Stimulated activated memory B cell treated with anti-CD40 and anti-IgM and Interleukin-4, amounts not matched to agents 10 μg/mL and 1 μg/mL and 100 μg/mL, for 72 hours (primary cell): ENCODE data around the gene FOXS1.

Source experiments
- ATAC-seq: fragments of 150-1000 bp; cut with Tn5 transposase; 2 replicates; pipeline ENCODE4 v1.10.0; 2021
- H3K27ac Mint-ChIP-seq: one replicate; pipeline ENCODE4 v1.8.0; 2022; ENCODE audit warnings: mild to moderate bottlenecking, mixed read lengths
- H3K27me3 Mint-ChIP-seq: one replicate; pipeline ENCODE4 v1.8.0; 2022; ENCODE audit warnings: mixed read lengths
- H3K36me3 Mint-ChIP-seq: one replicate; pipeline ENCODE4 v1.8.0; 2022; ENCODE audit warnings: mixed read lengths
- H3K4me1 Mint-ChIP-seq: one replicate; pipeline ENCODE4 v1.8.0; 2022; ENCODE audit warnings: mixed read lengths
- H3K4me3 Mint-ChIP-seq: one replicate; pipeline ENCODE4 v1.8.0; 2022; ENCODE audit warnings: mild to moderate bottlenecking, moderate library complexity, mixed read lengths
- H3K9me3 Mint-ChIP-seq: one replicate; pipeline ENCODE4 v1.8.0; 2022; ENCODE audit warnings: mixed read lengths

Gene FOXS1

GRCh38 chr20:31808481-31808880 is 36.9 kb downstream of the FOXS1 start:
- Mint-ChIP-seq H3K4me3 (no peak overlapping the region), H3K36me3 (no peaks in the 10 kb centered on the region), H3K27me3 (no peaks in the 10 kb centered on the region), H3K9me3 (no peaks in the 10 kb centered on the region), H3K27ac (no peak overlapping the region), H3K4me1 (peaks cover 13% of the 10 kb centered on the region)
- no peak for ATAC-seq

- Mint-ChIP-seq H3K4me3 (no peak overlapping the region), H3K9me3 (no peaks in the 10 kb centered on the region), H3K4me1 (peaks cover 13% of the 10 kb centered on the region), H3K36me3 (no peaks in the 10 kb centered on the region), H3K27me3 (no peaks in the 10 kb centered on the region), H3K27ac (no peak overlapping the region)
- no peak for ATAC-seq
These were observed 38.6 kb downstream of the FOXS1 start for GRCh38 chr20:31806564-31807355.

- no peak for ATAC-seq
- Mint-ChIP-seq H3K36me3 (no peaks in the 10 kb centered on the region), H3K27ac (no peak overlapping the region), H3K27me3 (no peaks in the 10 kb centered on the region), H3K4me1 (peaks cover 8% of the 10 kb centered on the region), H3K9me3 (no peaks in the 10 kb centered on the region), H3K4me3 (no peak overlapping the region)
These were observed 41.7 kb downstream of the FOXS1 start for GRCh38 chr20:31803552-31804291.

- no peak overlapping the region for H3K4me3 Mint-ChIP-seq
- no peak overlapping the region for H3K27ac Mint-ChIP-seq
- ATAC-seq = no peak
- peaks cover 5% of the 10 kb centered on the region for H3K4me1 Mint-ChIP-seq
- no peaks in the 10 kb centered on the region for H3K36me3 Mint-ChIP-seq
- no peaks in the 10 kb centered on the region for H3K27me3 Mint-ChIP-seq
- H3K9me3 Mint-ChIP-seq = no peaks in the 10 kb centered on the region
These were observed 43.9 kb downstream of the FOXS1 start for GRCh38 chr20:31801508-31801907.

GRCh38 chr20:31797364-31797763 is 48.0 kb downstream of the FOXS1 start:
- ATAC-seq = no peak
- H3K27ac Mint-ChIP-seq = no peak overlapping the region
- no peak overlapping the region for H3K4me3 Mint-ChIP-seq
- H3K36me3 Mint-ChIP-seq = no peaks in the 10 kb centered on the region
- H3K4me1 Mint-ChIP-seq = no peaks in the 10 kb centered on the region
- no peaks in the 10 kb centered on the region for H3K9me3 Mint-ChIP-seq
- H3K27me3 Mint-ChIP-seq = no peaks in the 10 kb centered on the region
